PC-9 (cell line): ENCODE results near the gene CATSPER4. TPM values are rescaled to one million over a fixed set of nuclear protein-coding genes. Genes with fewer than 3 reads are reported as not detected.

ENCODE experiments used
- BruUV-seq: library from RNA; stranded (reverse); fragments of 400-500 nt; replicated peaks from 2 replicates; lab custom pipeline; 2021; lab: Mats Ljungman, UMichigan
- CTCF ChIA-PET: fragments of 300-600 bp; sonication (Branson Sonifier 250); formaldehyde crosslinking; loops from one replicate; lab custom pipeline; 2022; ENCODE audit warnings: antibody characterized with exemption; lab: Charles Lee
- POLR2A ChIA-PET: fragments of 300-600 bp; sonication (Branson Sonifier 250); formaldehyde crosslinking; loops from one replicate; lab custom pipeline; 2022; ENCODE audit warnings: antibody characterized with exemption; ENCODE audit not compliant: unreplicated experiment; lab: Charles Lee
- DNase-seq, 2 experiments: peaks; one replicate each; pipeline versions ENCODE4 v3.0.0 to v3.0.0-alpha.2; 2015 to 2022; ENCODE audit warnings: mixed read lengths in 1 of 2
- H2AFZ ChIP-seq: fragments of 200-600 bp; sonication (generic); 2 replicates; pipeline ENCODE4 v1.8.1; 2017; ENCODE audit warnings: antibody characterized with exemption
- H3F3A ChIP-seq: fragments of 200-600 bp; sonication (generic); 2 replicates; pipeline ENCODE4 v1.8.1; 2017; ENCODE audit warnings: antibody characterized with exemption, mild to moderate bottlenecking, low read depth; ENCODE audit not compliant: insufficient read depth
- H3K27ac ChIP-seq: fragments of 200-600 bp; sonication (generic); 2 replicates; pipeline ENCODE4 v1.6.1; 2016; ENCODE audit warnings: mixed run types
- H3K27me3 ChIP-seq: fragments of 200-600 bp; sonication (generic); 2 replicates; pipeline ENCODE4 v1.6.1; 2016; ENCODE audit warnings: low read depth, mixed run types; ENCODE audit not compliant: insufficient read depth
- H3K36me3 ChIP-seq: fragments of 200-600 bp; sonication (generic); 2 replicates; pipeline ENCODE4 v1.6.1; 2016; ENCODE audit warnings: low read depth, mixed run types
- H3K4me1 ChIP-seq: fragments of 200-600 bp; sonication (generic); replicated peaks from 2 replicates; pipeline ENCODE4 v1.6.1; 2016; ENCODE audit warnings: mixed run types; ENCODE audit not compliant: insufficient read depth
- H3K4me2 ChIP-seq: fragments of 200-600 bp; sonication (generic); 2 replicates; pipeline ENCODE4 v1.6.1; 2017; ENCODE audit warnings: mixed run types
- H3K4me3 ChIP-seq: fragments of 200-600 bp; sonication (generic); 2 replicates; pipeline ENCODE4 v1.6.1; 2016; ENCODE audit warnings: mixed run types
- H3K79me2 ChIP-seq: fragments of 200-600 bp; sonication (generic); 2 replicates; pipeline ENCODE4 v1.6.1; 2017; ENCODE audit warnings: low read depth, mixed run types
- H3K9me2 ChIP-seq: fragments of 200-600 bp; sonication (generic); 2 replicates; pipeline ENCODE4 v1.8.1; 2017; ENCODE audit warnings: mild to moderate bottlenecking; ENCODE audit not compliant: insufficient read depth
- H3K9me3 ChIP-seq: fragments of 200-600 bp; sonication (generic); 2 replicates; pipeline ENCODE4 v1.8.1; 2016; ENCODE audit warnings: low read depth; ENCODE audit not compliant: insufficient read depth
- H4K20me1 ChIP-seq: fragments of 200-600 bp; sonication (generic); 2 replicates; pipeline ENCODE4 v1.8.1; 2017; ENCODE audit not compliant: insufficient read depth
- EZH2 ChIP-seq: fragments of 200-600 bp; sonication (generic); IDR thresholded peaks from 2 replicates; pipeline ENCODE4 v1.8.0; 2017; ENCODE audit warnings: antibody characterized with exemption, low read depth
- intact Hi-C: fragments of 100-400 bp; cut with micrococcal nuclease; formaldehyde crosslinking; loops from one replicate; pipeline ENCODE4 v1.10.0; 2022; ENCODE audit not compliant: unreplicated experiment
- total RNA-seq: library from RNA; stranded (reverse); gene quantifications from 2 replicates; pipeline ENCODE4 v1.2.3, GENCODE V29; 2021
- TF ChIP-seq, protein P1 (sequence below): fragments of 200-600 bp; sonication (generic); conservative IDR thresholded peaks from 2 replicates; pipeline ENCODE4 v1.6.1; 2017; ENCODE audit warnings: mixed run types, antibody characterized with exemption, mild to moderate bottlenecking, moderate library complexity

CATSPER4 gene
- total RNA-seq, 1 experiment from 2014 or later: 0.24 TPM

GRCh38 chr1:26191739-26192138 is 1.3 kb downstream of the CATSPER4 start:
- POLR2A ChIA-PET: no interaction called here
- BruUV-seq: no TSS peak
- Histone ChIP-seq H3K79me2 (no peaks in the 10 kb centered on the region), H3K36me3 (no peaks in the 10 kb centered on the region), H3K27ac (no peak overlapping the region), H3K9me2 (no peaks in the 10 kb centered on the region), H3K9me3 (no peaks in the 10 kb centered on the region), H2AFZ (no peak overlapping the region), H3F3A (no peaks in the 10 kb centered on the region), H3K27me3 (no peaks in the 10 kb centered on the region), H3K4me3 (no peak overlapping the region), H3K4me2 (no peak overlapping the region), H4K20me1 (no peaks in the 10 kb centered on the region), H3K4me1 (no peaks in the 10 kb centered on the region)
- CTCF ChIA-PET: no interaction called here
- TF ChIP-seq, protein P1, sequence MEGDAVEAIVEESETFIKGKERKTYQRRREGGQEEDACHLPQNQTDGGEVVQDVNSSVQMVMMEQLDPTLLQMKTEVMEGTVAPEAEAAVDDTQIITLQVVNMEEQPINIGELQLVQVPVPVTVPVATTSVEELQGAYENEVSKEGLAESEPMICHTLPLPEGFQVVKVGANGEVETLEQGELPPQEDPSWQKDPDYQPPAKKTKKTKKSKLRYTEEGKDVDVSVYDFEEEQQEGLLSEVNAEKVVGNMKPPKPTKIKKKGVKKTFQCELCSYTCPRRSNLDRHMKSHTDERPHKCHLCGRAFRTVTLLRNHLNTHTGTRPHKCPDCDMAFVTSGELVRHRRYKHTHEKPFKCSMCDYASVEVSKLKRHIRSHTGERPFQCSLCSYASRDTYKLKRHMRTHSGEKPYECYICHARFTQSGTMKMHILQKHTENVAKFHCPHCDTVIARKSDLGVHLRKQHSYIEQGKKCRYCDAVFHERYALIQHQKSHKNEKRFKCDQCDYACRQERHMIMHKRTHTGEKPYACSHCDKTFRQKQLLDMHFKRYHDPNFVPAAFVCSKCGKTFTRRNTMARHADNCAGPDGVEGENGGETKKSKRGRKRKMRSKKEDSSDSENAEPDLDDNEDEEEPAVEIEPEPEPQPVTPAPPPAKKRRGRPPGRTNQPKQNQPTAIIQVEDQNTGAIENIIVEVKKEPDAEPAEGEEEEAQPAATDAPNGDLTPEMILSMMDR: no peak
- no peak for TF ChIP-seq EZH2
- intact Hi-C loops: no loop called here
- DNase-seq: no peak

GRCh38 chr1:26195805-26196204 is 5.4 kb downstream of the CATSPER4 start:
- Histone ChIP-seq H2AFZ (no peak overlapping the region), H3K4me3 (no peak overlapping the region), H3K9me3 (no peaks in the 10 kb centered on the region), H3K4me2 (no peak overlapping the region), H3F3A (no peaks in the 10 kb centered on the region), H3K79me2 (no peaks in the 10 kb centered on the region), H3K36me3 (no peaks in the 10 kb centered on the region), H4K20me1 (no peaks in the 10 kb centered on the region), H3K9me2 (no peaks in the 10 kb centered on the region), H3K27me3 (no peaks in the 10 kb centered on the region), H3K27ac (no peak overlapping the region), H3K4me1 (no peaks in the 10 kb centered on the region)
- CTCF ChIA-PET: interaction anchor here (0.7 kb wide), 1 partner anchor 10 kb away, joined by 22 read pairs; no protein-coding TSS in a partner anchor
- POLR2A ChIA-PET: no interaction called here
- intact Hi-C loops: no loop called here
- no TSS peak for BruUV-seq
- no peak for DNase-seq
- TF ChIP-seq, protein P1: no peak
- no peak for TF ChIP-seq EZH2

DNA sequence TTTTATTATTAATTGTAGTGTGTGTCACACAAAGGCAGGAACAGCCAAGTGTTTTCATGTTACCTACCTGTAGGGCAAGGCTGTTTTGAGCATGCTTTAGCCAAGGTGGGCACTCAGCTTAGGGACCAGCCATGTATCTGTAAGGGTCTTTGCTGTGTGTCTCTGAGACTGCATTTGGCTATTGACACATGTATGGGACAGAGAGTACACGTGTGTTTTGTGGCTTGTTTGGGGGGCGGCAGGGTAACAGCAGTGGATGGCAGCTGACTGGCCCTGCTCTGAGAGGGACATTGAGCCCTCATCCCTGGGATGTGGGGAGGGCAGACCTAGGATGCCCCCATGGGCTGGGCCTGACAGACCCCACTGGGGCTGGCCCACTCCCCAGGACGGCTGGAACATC is 6.9 kb downstream of the CATSPER4 start:
- no peak for DNase-seq
- no peaks in the 10 kb centered on the region for H3F3A ChIP-seq
- no peak overlapping the region for H3K27ac ChIP-seq
- H3K79me2 ChIP-seq: no peaks in the 10 kb centered on the region
- no peaks in the 10 kb centered on the region for H3K9me3 ChIP-seq
- ChIA-PET CTCF (no interaction called here), POLR2A (no interaction called here)
- intact Hi-C loops: no loop called here
- no peaks in the 10 kb centered on the region for H4K20me1 ChIP-seq
- H3K27me3 ChIP-seq: no peaks in the 10 kb centered on the region
- H3K4me1 ChIP-seq: no peaks in the 10 kb centered on the region
- no peak overlapping the region for H2AFZ ChIP-seq
- BruUV-seq: no TSS peak
- TF ChIP-seq, protein P1: no peak
- no peaks in the 10 kb centered on the region for H3K9me2 ChIP-seq
- no peaks in the 10 kb centered on the region for H3K36me3 ChIP-seq
- no peak overlapping the region for H3K4me3 ChIP-seq
- no peak overlapping the region for H3K4me2 ChIP-seq
